Neural progenitor cell (in vitro differentiated cells): ENCODE results near the gene PAIP2.

Source experiments
- EZH2 ChIP-seq: fragments of 200-600 bp; sonication (generic); IDR thresholded peaks from 2 replicates; pipeline ENCODE4 v1.6.1; 2017; ENCODE audit warnings: antibody characterized with exemption, mild to moderate bottlenecking, moderate library complexity
- EZH2phosphoT487 ChIP-seq: fragments of 200-600 bp; sonication (generic); IDR thresholded peaks from 2 replicates; pipeline ENCODE4 v1.6.1; 2017; ENCODE audit warnings: antibody characterized with exemption
- TF ChIP-seq, protein P1 (sequence below): fragments of 200-600 bp; sonication (generic); IDR thresholded peaks from 2 replicates; pipeline ENCODE4 v1.5.1; 2017; ENCODE audit warnings: antibody characterized with exemption, mild to moderate bottlenecking

DNA sequence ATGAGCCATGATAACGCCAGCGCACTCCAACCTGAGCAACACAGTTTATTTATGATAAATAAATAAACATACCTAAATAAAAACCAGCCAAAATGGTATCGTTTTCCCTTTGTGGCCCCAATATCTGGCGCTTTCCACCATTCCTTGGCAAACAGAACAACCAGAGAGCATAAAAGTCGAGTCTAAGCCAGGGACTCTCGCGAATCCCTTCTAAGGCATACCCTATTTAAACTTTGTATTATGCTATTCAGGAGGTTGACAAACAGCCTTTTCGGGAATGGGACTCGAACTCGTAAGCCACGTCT lies 48.5 kb upstream of the PAIP2 start:
- TF ChIP-seq, protein P1, sequence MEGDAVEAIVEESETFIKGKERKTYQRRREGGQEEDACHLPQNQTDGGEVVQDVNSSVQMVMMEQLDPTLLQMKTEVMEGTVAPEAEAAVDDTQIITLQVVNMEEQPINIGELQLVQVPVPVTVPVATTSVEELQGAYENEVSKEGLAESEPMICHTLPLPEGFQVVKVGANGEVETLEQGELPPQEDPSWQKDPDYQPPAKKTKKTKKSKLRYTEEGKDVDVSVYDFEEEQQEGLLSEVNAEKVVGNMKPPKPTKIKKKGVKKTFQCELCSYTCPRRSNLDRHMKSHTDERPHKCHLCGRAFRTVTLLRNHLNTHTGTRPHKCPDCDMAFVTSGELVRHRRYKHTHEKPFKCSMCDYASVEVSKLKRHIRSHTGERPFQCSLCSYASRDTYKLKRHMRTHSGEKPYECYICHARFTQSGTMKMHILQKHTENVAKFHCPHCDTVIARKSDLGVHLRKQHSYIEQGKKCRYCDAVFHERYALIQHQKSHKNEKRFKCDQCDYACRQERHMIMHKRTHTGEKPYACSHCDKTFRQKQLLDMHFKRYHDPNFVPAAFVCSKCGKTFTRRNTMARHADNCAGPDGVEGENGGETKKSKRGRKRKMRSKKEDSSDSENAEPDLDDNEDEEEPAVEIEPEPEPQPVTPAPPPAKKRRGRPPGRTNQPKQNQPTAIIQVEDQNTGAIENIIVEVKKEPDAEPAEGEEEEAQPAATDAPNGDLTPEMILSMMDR: no peak
- TF ChIP-seq EZH2phosphoT487 (no peak), EZH2 (no peak)
